Adrenal gland (tissue), 12 donors: ENCODE data around the gene NUMBL. TPM values are rescaled to one million over a fixed set of nuclear protein-coding genes. Genes with fewer than 3 reads are reported as not detected.

Experiments
- DNase-seq, 7 donors: peaks; one replicate each; pipeline ENCODE4 v3.0.0-alpha.2; 2019 to 2020
- H3K27ac ChIP-seq, 5 donors: fragments of 200-600 bp; sonication (generic) in 4 of 5; 1 replicate in 3 of 5; 2 replicates in 2 of 5; pipeline versions ENCODE4 v1.5.1 to v1.8.0; 2016 to 2020; ENCODE audit warnings: mild to moderate bottlenecking in 1 of 5
- H3K27me3 ChIP-seq: fragments of 200-600 bp; 2 replicates; pipeline ENCODE4 v1.8.0; 2021
- H3K36me3 ChIP-seq, 2 donors: fragments of 200-600 bp; replicated peaks in 1 of 2; 1 replicate in 1 of 2; 2 replicates in 1 of 2; pipeline versions ENCODE4 v1.5.1 to v1.8.0; 2018 to 2022
- H3K4me1 ChIP-seq, 2 donors: fragments of 200-600 bp; replicated peaks in 1 of 2; 1 replicate in 1 of 2; 2 replicates in 1 of 2; pipeline versions ENCODE4 v1.5.1 to v1.8.0; 2018 to 2021
- H3K4me3 ChIP-seq, 4 donors: fragments of 200-600 bp; sonication (generic) in 3 of 4; one replicate each; pipeline ENCODE4 v1.5.1; 2016 to 2018
- H3K9me3 ChIP-seq, 3 donors: fragments of 200-600 bp; sonication (generic) in 1 of 3; replicated peaks in 1 of 3; 1 replicate in 2 of 3; 2 replicates in 1 of 3; pipeline versions ENCODE4 v1.5.1 to v1.8.0; 2016 to 2021
- POLR2A ChIP-seq, 2 donors: fragments of 450-650 bp; IDR thresholded peaks; one replicate each; pipeline ENCODE4 v1.6.1; 2017; ENCODE audit warnings: antibody characterized with exemption in 2 of 2, mild to moderate bottlenecking in 2 of 2, moderate library complexity in 1 of 2
- WGBS, 4 donors: extraction: QIAGEN DNeasy Blood & Tissue Kit in 2 of 4; methylation state at CpG; one replicate each; pipeline versions ENCODE4 v1.1.5 to v1.1.7; 2013 to 2017; 5-methylcytosine and 5-hydroxymethylcytosine counted together
- intact Hi-C, 2 donors: fragments of 100-400 bp; cut with DNase I; formaldehyde crosslinking; loops; one replicate each; pipeline versions ENCODE4 v1.14.1 to v1.15.0; 2022 to 2023
- polyA plus RNA-seq, 3 donors: library from polyadenylated mRNA; stranded (reverse); fragments of 200-250 nt in 2 of 3; fragments of 350-450 nt in 1 of 3; fragmentation: Illumina TruSeq in 1 of 3; extraction: RNeasy Lipid Tissue Mini Kit (QIAGEN cat#74804) in 1 of 3; gene quantifications; one replicate each; pipeline ENCODE4 v1.2.3, GENCODE V29; 2013 to 2014
- total RNA-seq, 9 donors: library from RNA; depleted of rRNA in 4 of 9; stranded (reverse); fragments of >200 nt in 4 of 9; fragments of 120-200 nt in 1 of 9; fragmentation: NEBNext Ultra II Directional in 1 of 9; extraction: Animal tissue kit (Norgen Biotek cat#: 25700) in 1 of 9; gene quantifications; one replicate each; pipeline versions ENCODE4 v1.1.0 to v1.2.4, GENCODE V29; 2013 to 2023
- TF ChIP-seq, protein P1 (sequence below), 6 experiments: fragments of 450-650 bp in 4 of 6; fragments of 200-600 bp in 2 of 6; sonication (generic) in 1 of 6; IDR thresholded peaks; 1 replicate in 5 of 6; 2 replicates in 1 of 6; pipeline versions ENCODE4 v1.5.1 to v1.8.0; 2016 to 2021; ENCODE audit warnings: antibody characterized with exemption in 6 of 6, mild to moderate bottlenecking in 2 of 6, moderate library complexity in 1 of 6
- donor health status: healthy with polysubstance abuse.
- donor health status: Bipolar disorder and iron deficiency.
- donor health status: DM: yes; HTN: yes; CAD: no.
- donor health status: DM: no; HTN: no; CAD: no.
- donor health status: DM: no; HTN: no; CAD: no.
- donor health status: DM: yes; HTN: yes; CAD: no.

NUMBL gene
- total and polyA plus RNA-seq, 12 donors: 3.2 to 60.6 (median 30.0) TPM

DNA sequence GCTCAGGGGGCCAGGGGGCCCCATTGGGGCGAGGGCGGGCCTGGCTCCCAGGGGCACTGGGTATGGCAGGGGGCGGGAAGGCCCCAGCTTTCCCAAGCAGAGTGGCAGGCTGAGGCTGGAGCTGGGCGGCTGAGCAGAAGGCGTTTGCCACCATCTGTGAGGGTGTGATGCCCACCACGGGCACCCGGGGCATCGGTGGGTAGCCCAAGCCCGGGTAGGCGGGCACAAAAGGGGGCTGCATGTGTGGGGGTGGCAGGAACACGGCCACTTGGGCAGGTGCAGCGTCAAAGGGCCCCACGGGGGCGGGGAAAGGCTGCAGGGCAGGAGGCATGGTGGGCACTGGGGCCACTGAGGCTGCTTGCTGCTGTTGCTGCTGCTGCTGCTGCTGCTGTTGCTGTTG, 22.8 kb downstream of the NUMBL start:
- peaks cover 6 to 12% of the 10 kb centered on the region in 2 donors for H3K4me1 ChIP-seq
- H3K9me3 ChIP-seq: no peaks in the 10 kb centered on the region
- intact Hi-C loops: loop anchor here in 1 of 2 donors (10.0 kb wide), 1 partner anchor 467 kb away; no protein-coding TSS in a partner anchor
- WGBS, 4 donors: 91 to 100% (median 96%) methylated on average over 6 to 14 of the region's 14 CpGs
- no peak for DNase-seq
- H3K27me3 ChIP-seq: no peaks in the 10 kb centered on the region
- no peak overlapping the region for H3K27ac ChIP-seq
- no peak overlapping the region for H3K4me3 ChIP-seq
- H3K36me3 ChIP-seq: peaks cover 0 to 55% of the 10 kb centered on the region in 2 donors
- TF ChIP-seq, protein P1, sequence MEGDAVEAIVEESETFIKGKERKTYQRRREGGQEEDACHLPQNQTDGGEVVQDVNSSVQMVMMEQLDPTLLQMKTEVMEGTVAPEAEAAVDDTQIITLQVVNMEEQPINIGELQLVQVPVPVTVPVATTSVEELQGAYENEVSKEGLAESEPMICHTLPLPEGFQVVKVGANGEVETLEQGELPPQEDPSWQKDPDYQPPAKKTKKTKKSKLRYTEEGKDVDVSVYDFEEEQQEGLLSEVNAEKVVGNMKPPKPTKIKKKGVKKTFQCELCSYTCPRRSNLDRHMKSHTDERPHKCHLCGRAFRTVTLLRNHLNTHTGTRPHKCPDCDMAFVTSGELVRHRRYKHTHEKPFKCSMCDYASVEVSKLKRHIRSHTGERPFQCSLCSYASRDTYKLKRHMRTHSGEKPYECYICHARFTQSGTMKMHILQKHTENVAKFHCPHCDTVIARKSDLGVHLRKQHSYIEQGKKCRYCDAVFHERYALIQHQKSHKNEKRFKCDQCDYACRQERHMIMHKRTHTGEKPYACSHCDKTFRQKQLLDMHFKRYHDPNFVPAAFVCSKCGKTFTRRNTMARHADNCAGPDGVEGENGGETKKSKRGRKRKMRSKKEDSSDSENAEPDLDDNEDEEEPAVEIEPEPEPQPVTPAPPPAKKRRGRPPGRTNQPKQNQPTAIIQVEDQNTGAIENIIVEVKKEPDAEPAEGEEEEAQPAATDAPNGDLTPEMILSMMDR (IDR thresholded peaks at IDR 0.05): no peak
- TF ChIP-seq POLR2A (IDR thresholded peaks at IDR 0.05): no peak

DNA sequence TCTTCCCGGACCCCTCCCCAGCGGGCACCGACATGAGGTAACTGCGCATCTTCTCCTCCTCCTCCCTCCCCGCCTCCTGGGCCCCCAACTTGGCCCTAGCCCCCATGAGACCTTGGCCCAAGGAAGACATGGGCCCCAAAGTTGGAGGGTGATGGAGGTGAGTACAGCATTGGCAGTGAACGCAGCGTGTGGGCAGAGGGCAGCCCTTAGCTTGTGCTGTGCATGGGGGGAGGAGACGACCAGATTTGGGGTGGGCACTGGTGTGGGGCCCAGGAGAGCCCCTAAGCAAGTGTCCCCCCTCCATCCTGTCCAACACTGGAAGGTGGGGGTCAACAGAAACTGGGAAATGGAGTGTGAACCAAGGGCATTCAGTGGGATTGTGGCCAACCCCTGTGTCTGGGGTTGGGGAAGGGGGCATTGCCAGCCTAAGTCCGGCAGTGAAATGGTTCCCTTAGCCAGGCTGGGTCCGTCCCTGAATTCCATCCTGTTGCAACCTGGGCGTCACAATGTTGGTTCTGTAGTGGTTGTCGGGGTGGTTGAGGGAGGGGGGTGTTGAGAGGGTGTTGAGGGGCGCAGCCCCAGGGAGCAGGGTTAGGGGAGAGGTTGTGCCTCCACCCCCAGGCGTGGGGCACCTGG, 23.5 kb downstream of the NUMBL start:
- intact Hi-C loops: loop anchor here in 1 of 2 donors (10.0 kb wide), 1 partner anchor 468 kb away; no protein-coding TSS in a partner anchor
- peaks cover 6 to 12% of the 10 kb centered on the region in 2 donors for H3K4me1 ChIP-seq
- H3K9me3 ChIP-seq: no peaks in the 10 kb centered on the region
- peak overlapping the region in 2 of 5 donors; percentile 26 to 36 for H3K27ac ChIP-seq
- no peak overlapping the region for H3K4me3 ChIP-seq
- DNase-seq: no peak
- H3K27me3 ChIP-seq: no peaks in the 10 kb centered on the region
- peaks cover 0 to 48% of the 10 kb centered on the region in 2 donors for H3K36me3 ChIP-seq
- 85 to 93% (median 89%) methylated on average over 8 to 14 of the region's 14 CpGs for WGBS, 4 donors
- TF ChIP-seq, protein P1 (IDR thresholded peaks at IDR 0.05): no peak
- TF ChIP-seq POLR2A (IDR thresholded peaks at IDR 0.05): no peak

GRCh38 chr19:40663695-40664692, 26.5 kb downstream of the NUMBL start:
- intact Hi-C loops: loop anchor here (5.0 to 10.0 kb wide), 5 partner anchors 138 to 471 kb away; no protein-coding TSS in a partner anchor
- WGBS, 4 donors: 44 to 52% (median 49%) methylated on average over 21 to 24 of the region's 24 CpGs
- H3K9me3 ChIP-seq: no peaks in the 10 kb centered on the region
- TF ChIP-seq, protein P1 (IDR thresholded peaks at IDR 0.05): no peak
- TF ChIP-seq POLR2A (IDR thresholded peaks at IDR 0.05): no peak
- DNase-seq: peak in 5 of 7 donors; percentile 45 to 66 (median 47)
- peaks cover 6 to 12% of the 10 kb centered on the region in 2 donors for H3K4me1 ChIP-seq
- H3K27ac ChIP-seq: peak overlapping the region in 4 of 5 donors; percentile 24 to 89 (median 78)
- peak overlapping the region in 2 of 4 donors; percentile 32 to 69 for H3K4me3 ChIP-seq
- H3K27me3 ChIP-seq: no peaks in the 10 kb centered on the region
- peaks cover 0 to 20% of the 10 kb centered on the region in 2 donors for H3K36me3 ChIP-seq
